GM21576 (cell line): Measurements from ENCODE around the gene CASZ1.

Source experiments
- ATAC-seq: cut with Tn5 transposase; IDR thresholded peaks from one replicate; pipeline ENCODE4 v1.9.1; 2021; ENCODE audit warnings: mild to moderate bottlenecking, moderate library complexity; ENCODE audit not compliant: unreplicated experiment

Gene CASZ1

GRCh38 chr1:10659218-10659617, 137.2 kb downstream of the CASZ1 start:
- no peak for ATAC-seq

- ATAC-seq, result no peak
Observed at GRCh38 chr1:10658396-10659066, 137.9 kb downstream of the CASZ1 start.

- no peak for ATAC-seq
Observed at GRCh38 chr1:10657088-10657847, 139.2 kb downstream of the CASZ1 start.

- ATAC-seq, result no peak
Observed at GRCh38 chr1:10656431-10656830, 140.0 kb downstream of the CASZ1 start.

GRCh38 chr1:10655002-10655401, 141.4 kb downstream of the CASZ1 start:
- no peak for ATAC-seq

- ATAC-seq, result no peak
Observed at GRCh38 chr1:10653370-10654125, 142.9 kb downstream of the CASZ1 start.

- no peak for ATAC-seq
Observed at GRCh38 chr1:10652626-10653025, 143.8 kb downstream of the CASZ1 start.

- no peak for ATAC-seq
Observed at GRCh38 chr1:10651793-10652192, 144.7 kb downstream of the CASZ1 start.

GRCh38 chr1:10651389-10651766, 145.1 kb downstream of the CASZ1 start:
- ATAC-seq, result no peak

GRCh38 chr1:10650556-10651388, 145.7 kb downstream of the CASZ1 start:
- ATAC-seq, result no peak

- no peak for ATAC-seq
Observed at GRCh38 chr1:10649517-10650201, 146.8 kb downstream of the CASZ1 start.

GRCh38 chr1:10648689-10649516, 147.5 kb downstream of the CASZ1 start:
- ATAC-seq, result no peak

GRCh38 chr1:10647414-10648170, 148.9 kb downstream of the CASZ1 start:
- ATAC-seq, result no peak

GRCh38 chr1:10646347-10646861, 150.0 kb downstream of the CASZ1 start:
- no peak for ATAC-seq

- ATAC-seq, result no peak
Observed at GRCh38 chr1:10644307-10645128, 151.9 kb downstream of the CASZ1 start.

- no peak for ATAC-seq
Observed at GRCh38 chr1:10643607-10644306, 152.7 kb downstream of the CASZ1 start.
